Right atrium auricular region (tissue), 2 donors: ENCODE results near the gene HERC2. TPM values are rescaled to one million over a fixed set of nuclear protein-coding genes. Genes with fewer than 3 reads are reported as not detected.
A peak's percentile ranks its signal among the peaks of the same experiment; 100 is the strongest.

Experiments used
- DNase-seq: peaks from one replicate; pipeline ENCODE4 v3.0.0-alpha.2; 2019; ENCODE audit warnings: low spot score
- H3K27ac ChIP-seq, 2 donors: fragments of 200-600 bp; sonication (generic); 1 replicate in 1 of 2; 2 replicates in 1 of 2; pipeline ENCODE4 v1.5.1; 2016 to 2019
- H3K27me3 ChIP-seq, 2 donors: fragments of 200-600 bp; sonication (generic); one replicate each; pipeline versions ENCODE4 v1.5.1 to v1.6.0; 2017 to 2019
- H3K36me3 ChIP-seq: fragments of 200-600 bp; sonication (generic); one replicate; pipeline ENCODE4 v1.5.1; 2016
- H3K4me1 ChIP-seq, 2 donors: fragments of 200-600 bp; sonication (generic); one replicate each; pipeline versions ENCODE4 v1.5.1 to v1.6.0; 2017 to 2019
- H3K4me3 ChIP-seq, 2 donors: fragments of 200-600 bp; sonication (generic); 1 replicate in 1 of 2; 2 replicates in 1 of 2; pipeline ENCODE4 v1.5.1; 2017 to 2019; ENCODE audit warnings: mild to moderate bottlenecking in 1 of 2, moderate library complexity in 1 of 2
- H3K9me3 ChIP-seq, 2 donors: fragments of 200-600 bp; sonication (generic); one replicate each; pipeline ENCODE4 v1.5.1; 2019
- CTCF ChIP-seq, 2 donors: fragments of 200-600 bp; sonication (generic); IDR thresholded peaks; one replicate each; pipeline ENCODE4 v1.5.1; 2019; ENCODE audit warnings: antibody characterized with exemption in 2 of 2
- total RNA-seq, 2 donors: library from RNA; depleted of rRNA; stranded (reverse); fragments of >200 nt; gene quantifications; one replicate each; pipeline ENCODE4 v1.1.0, GENCODE V29; 2016

The HERC2 gene
- total RNA-seq, 2 donors from 2014 or later, result 50.8 to 62.4 TPM

DNA sequence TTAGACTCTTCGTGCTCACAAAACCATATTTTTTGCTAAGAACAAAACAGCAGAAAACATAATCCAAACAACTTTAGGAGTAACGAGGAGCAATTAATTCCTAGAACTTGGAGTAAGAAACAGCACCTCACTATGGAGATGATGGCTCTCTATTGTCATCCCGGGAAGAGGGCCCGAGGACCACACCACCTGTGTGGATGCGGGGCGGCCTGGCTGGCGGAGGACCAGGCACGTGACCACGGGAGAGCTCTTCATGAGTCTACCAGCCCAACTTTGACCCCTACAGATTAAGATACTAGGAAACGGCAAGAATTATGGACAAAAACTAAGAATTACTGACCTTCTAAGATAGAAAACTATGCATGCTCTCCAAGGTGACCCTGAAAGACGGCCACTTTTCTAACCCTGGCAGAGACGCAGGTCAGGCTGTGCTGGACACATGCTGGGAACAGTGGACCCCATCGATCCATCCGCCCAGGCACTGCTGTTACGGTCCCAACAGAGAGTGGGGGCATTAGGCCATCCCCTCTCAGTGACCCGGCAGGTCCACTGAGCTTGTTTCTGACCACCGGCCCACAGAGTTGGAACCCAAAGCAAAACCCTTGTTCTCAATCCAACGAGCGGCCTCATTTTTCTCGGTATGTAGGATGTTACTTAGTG is 209.7 kb downstream of the HERC2 start:
- Histone ChIP-seq H3K27me3 (no peaks in the 10 kb centered on the region), H3K9me3 (no peaks in the 10 kb centered on the region), H3K36me3 (peaks cover 61% of the 10 kb centered on the region), H3K27ac (no peak overlapping the region), H3K4me1 (peaks cover 0 to 6% of the 10 kb centered on the region in 2 donors), H3K4me3 (no peak overlapping the region)
- TF ChIP-seq CTCF (IDR thresholded peaks at IDR 0.05), result no peak
- no peak for DNase-seq

- Histone ChIP-seq H3K27ac (no peak overlapping the region), H3K27me3 (no peaks in the 10 kb centered on the region), H3K36me3 (peaks cover 54% of the 10 kb centered on the region), H3K4me1 (peaks cover 0 to 11% of the 10 kb centered on the region in 2 donors), H3K9me3 (no peaks in the 10 kb centered on the region), H3K4me3 (no peak overlapping the region)
- DNase-seq, result peak; percentile 46
- TF ChIP-seq CTCF (IDR thresholded peaks at IDR 0.05), result no peak
Measured at GRCh38 chr15:28111543-28111942, 210.4 kb downstream of the HERC2 start.

DNA sequence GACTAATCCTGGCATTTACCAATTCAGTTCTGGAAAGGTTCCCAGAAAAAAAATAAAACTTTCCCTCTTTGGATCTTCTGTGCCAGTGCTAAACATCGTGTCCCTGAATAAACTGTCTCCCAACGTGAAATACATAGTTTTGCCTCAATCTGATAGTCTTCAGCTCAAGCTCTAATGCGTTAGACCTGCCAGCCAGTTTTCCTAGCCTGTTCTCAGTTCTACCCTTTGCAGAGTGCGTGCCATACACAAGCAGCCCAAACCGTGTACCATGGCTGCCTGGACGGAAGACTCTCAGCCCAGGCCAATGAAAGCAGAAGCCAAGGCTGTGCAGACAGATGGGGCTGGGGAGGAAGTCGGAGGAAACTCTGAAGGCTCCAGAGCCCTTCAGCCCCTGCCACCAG is 211.5 kb downstream of the HERC2 start:
- Histone ChIP-seq H3K36me3 (peaks cover 43% of the 10 kb centered on the region), H3K9me3 (no peaks in the 10 kb centered on the region), H3K4me1 (peaks cover 0 to 15% of the 10 kb centered on the region in 2 donors), H3K4me3 (no peak overlapping the region), H3K27me3 (no peaks in the 10 kb centered on the region), H3K27ac (no peak overlapping the region)
- TF ChIP-seq CTCF (IDR thresholded peaks at IDR 0.05), result no peak
- no peak for DNase-seq

DNA sequence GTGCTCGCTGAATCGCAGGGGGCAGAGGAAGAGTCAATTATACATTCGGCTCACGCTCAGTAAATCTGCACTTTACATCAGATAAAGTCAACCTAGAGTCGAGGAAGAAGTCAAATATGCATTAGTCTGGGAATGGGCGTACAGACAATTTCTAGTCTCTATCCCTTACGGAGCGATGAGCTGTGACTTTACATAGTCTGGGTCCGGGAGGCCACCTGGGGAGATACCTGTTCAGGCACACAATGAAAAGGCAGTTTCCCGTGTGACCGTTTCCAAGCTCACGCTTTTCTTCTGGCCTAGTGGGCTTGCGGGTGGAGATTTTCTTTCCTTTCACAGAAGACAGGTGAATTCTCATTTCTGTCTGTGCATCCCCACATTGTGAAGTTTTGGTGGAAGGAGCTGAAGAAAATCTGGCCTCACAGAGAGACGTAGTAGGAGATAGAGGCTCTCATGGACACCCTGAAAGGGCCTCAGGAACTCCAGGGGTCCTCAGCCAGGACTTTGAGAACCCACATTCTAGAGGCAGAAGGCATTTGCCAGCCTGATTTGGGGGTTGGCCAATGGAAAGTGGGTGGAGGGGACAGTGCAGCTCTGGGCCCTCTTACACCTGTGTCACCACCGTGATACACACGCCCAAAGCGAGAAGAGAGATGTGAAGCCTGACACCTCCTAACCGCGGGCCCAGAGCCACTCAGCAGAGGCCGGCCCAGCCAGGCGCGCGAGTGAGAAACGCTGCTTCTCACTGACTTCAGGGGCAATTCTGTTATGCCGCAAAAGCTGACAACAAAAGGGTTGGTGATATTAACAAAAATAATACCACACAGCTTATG is 212.1 kb downstream of the HERC2 start:
- Histone ChIP-seq H3K27ac (no peak overlapping the region), H3K4me3 (no peak overlapping the region), H3K27me3 (no peaks in the 10 kb centered on the region), H3K9me3 (no peaks in the 10 kb centered on the region), H3K36me3 (peaks cover 37% of the 10 kb centered on the region), H3K4me1 (peaks cover 0 to 15% of the 10 kb centered on the region in 2 donors)
- DNase-seq, result no peak
- no peak for TF ChIP-seq CTCF (IDR thresholded peaks at IDR 0.05)

DNA sequence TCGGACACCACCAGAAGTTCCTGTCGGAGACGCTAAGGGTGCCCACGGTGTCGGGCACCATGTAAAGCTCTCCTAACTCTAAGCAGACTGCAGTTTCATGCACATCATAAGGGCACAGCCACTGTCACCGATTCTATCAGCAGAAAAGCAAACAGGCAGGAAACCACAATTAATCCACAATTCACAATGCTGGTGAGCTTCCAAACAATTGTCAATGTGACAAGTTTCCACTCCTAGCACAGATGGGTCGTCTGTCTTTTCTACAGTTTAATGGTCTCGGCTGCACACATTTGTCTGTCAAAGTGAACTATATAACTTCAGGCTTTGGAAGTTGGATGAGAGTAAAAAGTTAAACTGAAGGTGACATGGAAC is 214.1 kb downstream of the HERC2 start:
- H3K27me3 ChIP-seq, result no peaks in the 10 kb centered on the region
- no peak overlapping the region for H3K27ac ChIP-seq
- H3K36me3 ChIP-seq, result peaks cover 17% of the 10 kb centered on the region
- peaks cover 0 to 15% of the 10 kb centered on the region in 2 donors for H3K4me1 ChIP-seq
- H3K9me3 ChIP-seq, result no peaks in the 10 kb centered on the region
- H3K4me3 ChIP-seq, result peak overlapping the region in 1 of 2 donors; percentile 64
- TF ChIP-seq CTCF (IDR thresholded peaks at IDR 0.05), result no peak
- DNase-seq, result no peak
